Measurements from ENCODE around the gene GRB10.

The GRB10 gene

DNA sequence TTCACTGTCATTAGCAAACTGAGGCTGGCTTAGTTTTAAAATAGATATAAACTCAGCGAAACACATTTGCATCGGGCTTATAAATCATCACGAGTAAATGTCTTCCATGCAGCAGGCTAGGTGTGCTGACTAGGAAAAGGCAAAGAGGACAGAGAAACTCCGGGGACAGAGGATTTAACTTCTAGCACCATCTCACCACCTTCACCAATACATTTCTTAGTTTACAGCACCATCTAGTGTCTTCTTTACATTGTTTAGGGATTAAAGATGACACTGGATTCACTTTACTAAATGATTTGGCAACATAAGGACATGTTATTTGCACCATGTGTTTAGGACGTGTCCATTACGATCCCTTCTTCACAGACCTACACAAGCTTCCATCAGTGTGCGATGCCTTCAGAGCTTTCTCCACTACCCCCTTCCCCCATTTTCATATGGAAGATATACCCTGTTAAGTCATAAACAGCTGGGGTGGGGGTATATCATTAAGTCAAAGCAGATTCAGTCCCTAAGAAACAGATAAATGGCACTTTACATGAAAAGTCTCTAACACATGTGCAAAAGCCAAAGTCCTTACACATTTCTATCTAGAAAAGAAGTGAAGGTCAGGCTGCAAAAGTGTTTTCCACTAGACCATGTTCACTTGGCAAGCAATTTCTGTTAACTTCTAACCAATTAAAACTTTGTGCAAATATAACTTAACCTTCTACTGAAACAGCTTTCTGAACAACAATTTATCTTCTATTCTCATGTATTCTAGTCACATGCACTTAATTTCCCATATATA lies 103.3 kb downstream of the GRB10 start:
- no peak overlapping the region for H3K27ac ChIP-seq

GRCh38 chr7:50678586-50678985 lies 104.1 kb downstream of the GRB10 start:
- no peak overlapping the region for H3K4me3 ChIP-seq
- no peak overlapping the region for H3K27ac ChIP-seq

More for the DNA sequence above, 103.3 kb downstream of the GRB10 start:
- no peak overlapping the region for H3K4me3 ChIP-seq

DNA sequence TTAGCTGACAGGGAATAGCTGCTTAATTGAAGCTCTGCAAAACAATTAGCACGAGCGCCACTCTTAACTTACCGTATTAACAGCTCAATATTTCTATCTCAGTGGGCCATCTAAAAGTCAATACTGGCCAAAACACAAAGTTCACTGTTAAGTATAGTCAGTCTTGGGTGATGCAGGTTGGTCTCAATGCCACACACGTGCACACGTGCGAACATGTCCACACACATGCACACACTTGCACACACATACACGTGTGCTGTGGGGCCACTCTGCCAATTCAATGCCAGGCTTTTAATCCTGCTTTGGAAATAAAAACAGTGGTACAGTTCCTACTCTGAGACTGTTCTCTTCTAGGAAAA lies 105.1 kb downstream of the GRB10 start:
- H3K4me3 ChIP-seq, result no peak overlapping the region
- no peak overlapping the region for H3K27ac ChIP-seq

DNA sequence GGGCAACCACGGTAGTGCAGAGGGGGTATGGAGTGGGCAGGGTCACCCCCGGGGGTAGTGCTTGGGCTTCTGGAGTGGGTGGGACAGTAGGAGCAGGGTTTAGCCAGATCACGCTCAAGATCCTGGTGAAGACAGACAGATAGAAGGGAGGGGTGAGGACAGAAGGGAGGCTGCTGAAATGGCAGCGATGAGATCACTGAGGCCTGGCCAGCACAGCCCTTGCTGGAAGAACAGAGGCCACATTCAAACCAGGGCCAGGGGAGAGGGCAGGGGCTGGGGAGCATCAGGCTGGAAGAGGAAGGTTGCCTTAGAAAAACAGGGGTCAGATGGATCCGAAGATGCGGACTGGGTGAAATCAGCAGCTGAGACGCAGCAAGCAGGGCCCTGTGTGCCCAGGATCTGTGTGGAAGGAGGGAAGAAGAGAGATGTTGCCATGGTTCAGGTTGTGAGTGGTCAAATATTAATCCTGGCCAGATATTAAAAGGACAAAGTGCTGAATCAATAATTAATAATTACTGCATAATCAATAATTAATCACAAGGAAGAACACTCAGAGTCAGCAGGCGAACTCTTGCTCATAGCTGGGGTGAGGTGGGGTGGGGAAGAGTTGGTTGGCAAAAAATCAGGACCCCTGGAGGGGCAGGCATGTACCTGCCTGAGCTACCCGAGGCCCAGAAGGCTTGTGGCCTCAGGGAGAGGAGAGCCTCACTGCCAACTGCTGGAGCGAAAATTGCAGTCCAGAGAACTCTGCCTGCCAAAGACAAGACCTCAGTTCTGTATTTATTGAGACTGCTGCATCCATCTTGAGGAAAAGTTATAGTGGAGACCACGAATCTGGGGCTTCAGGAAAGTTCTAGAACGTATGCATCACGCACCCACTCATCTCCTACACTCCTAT lies 105.7 kb downstream of the GRB10 start:
- peak overlapping the region in 3 of 21 experiments; percentile 1 to 44 (median 40) for H3K27ac ChIP-seq
- H3K4me3 ChIP-seq, result no peak overlapping the region

GRCh38 chr7:50676079-50676478 lies 106.6 kb downstream of the GRB10 start:
- H3K4me3 ChIP-seq, result no peak overlapping the region
- H3K27ac ChIP-seq, result no peak overlapping the region

DNA sequence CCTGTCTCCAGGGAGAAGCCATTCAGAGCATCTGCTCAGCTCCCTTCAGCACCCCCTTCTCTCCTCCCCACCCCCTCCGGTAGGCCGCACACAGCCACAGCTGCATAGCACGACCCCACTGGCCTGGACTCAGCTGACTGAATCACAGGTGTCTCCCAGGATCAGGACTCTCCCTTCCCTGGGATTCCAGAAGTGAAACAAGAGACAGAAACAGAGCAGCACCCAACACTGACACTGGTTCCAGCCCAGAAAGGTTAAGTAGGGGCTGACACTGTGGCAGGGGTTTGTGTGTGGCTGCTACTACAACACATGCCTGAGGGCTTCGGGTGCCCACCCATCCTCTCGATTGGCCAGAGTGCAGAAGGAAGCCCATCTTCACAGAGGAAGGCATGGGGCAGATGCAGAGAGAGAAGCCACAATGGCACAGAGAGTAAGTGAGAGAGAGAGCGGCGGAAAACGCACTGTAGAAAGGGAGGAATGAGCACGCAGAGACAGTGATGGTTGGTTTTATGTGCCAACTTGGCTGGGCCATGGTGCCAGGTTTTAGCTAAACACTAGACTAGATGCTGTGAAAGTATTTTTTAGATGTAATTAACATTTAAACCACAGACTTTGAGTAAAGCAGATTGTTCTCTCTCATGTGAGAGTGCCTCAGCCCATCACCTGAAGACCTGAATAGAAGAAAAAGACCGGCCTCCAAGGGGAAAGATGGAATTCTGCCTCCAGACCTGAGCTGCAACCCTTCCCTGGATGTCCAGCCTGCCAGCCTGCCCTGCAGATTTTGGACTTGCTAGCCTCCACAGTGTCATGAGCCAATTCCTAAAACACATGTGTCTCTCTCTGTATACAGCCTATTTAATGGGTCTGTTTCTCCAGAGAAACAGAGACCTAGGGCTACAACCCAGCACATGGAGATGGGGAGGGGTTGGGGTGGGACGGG lies 107.5 kb downstream of the GRB10 start:
- no peak overlapping the region for H3K27ac ChIP-seq
- no peak overlapping the region for H3K4me3 ChIP-seq

DNA sequence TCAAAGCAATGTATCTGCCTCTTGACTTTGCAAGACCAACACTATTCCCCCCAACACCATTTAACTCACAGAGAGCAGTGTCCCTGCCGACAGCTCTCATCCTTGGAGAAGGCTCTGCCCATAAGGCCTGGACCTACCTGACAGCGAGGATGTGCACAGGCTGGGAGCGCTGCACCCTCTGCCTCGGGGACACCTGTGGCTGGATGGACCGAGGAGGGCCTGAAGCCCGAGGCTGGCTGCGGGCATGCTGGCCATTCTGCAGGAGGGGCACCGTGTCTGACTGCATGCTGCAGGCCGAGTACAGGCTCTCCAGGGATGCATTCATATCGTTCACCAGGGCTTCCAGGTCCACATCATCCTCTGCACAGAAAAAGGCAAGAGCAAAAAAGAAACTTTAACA lies 108.4 kb downstream of the GRB10 start:
- Histone ChIP-seq H3K4me3 (no peak overlapping the region), H3K27ac (no peak overlapping the region)

DNA sequence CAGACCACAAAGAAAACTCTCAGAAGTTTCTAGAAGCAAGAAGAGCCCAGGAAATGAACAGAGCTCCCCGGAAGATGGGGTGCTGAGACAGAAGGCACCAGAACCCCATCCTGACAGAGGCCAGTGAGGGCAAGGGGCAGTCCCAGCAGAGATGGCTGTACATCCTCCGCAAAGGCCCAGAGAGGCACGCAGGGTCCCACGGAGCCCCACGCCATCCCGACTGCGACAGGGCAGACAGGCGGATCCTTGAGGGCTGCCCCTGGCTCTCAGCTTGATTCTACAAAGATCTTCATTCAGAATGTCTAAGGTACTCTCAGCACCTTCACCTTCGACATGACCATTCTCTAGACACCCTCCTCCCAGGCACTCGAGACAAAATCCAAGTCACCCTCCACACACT lies 109.6 kb downstream of the GRB10 start:
- no peak overlapping the region for H3K4me3 ChIP-seq
- no peak overlapping the region for H3K27ac ChIP-seq

DNA sequence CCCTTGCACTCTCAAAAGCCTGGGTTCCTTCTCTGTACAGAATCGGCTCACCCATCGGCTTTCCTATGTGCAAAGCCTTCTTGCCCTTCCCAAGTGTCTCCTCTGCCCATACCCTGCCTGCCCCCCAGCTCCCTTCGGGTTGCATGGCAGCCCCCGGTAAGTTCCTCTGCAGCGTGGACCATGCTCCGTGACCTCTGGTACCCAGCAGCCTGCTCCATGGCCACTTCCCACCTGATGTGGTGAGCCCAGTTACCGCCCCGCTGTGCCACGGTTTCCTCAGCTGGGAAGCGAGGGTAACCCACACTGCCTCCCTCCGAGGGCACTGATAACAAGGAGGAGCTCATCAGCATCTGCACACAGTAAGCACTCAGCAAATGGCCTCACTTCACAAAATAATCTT lies 110.7 kb downstream of the GRB10 start:
- H3K27ac ChIP-seq, result no peak overlapping the region
- no peak overlapping the region for H3K4me3 ChIP-seq

GRCh38 chr7:50671386-50671785 lies 111.3 kb downstream of the GRB10 start:
- Histone ChIP-seq H3K4me3 (no peak overlapping the region), H3K27ac (no peak overlapping the region)

- H3K4me3 ChIP-seq, result no peak overlapping the region
- H3K27ac ChIP-seq, result no peak overlapping the region
Observed at GRCh38 chr7:50669890-50670289, 112.8 kb downstream of the GRB10 start.

- Histone ChIP-seq H3K27ac (peak overlapping the region in 3 of 21 experiments; percentile 15 to 65 (median 22)), H3K4me3 (no peak overlapping the region)
Observed at GRCh38 chr7:50667789-50668226, 114.9 kb downstream of the GRB10 start.

GRCh38 chr7:50667338-50667737 lies 115.4 kb downstream of the GRB10 start:
- H3K27ac ChIP-seq, result peak overlapping the region in 4 of 21 experiments; percentile 9 to 65 (median 32)
- H3K4me3 ChIP-seq, result no peak overlapping the region

GRCh38 chr7:50666124-50666496 lies 116.6 kb downstream of the GRB10 start:
- Histone ChIP-seq H3K27ac (no peak overlapping the region), H3K4me3 (no peak overlapping the region)

DNA sequence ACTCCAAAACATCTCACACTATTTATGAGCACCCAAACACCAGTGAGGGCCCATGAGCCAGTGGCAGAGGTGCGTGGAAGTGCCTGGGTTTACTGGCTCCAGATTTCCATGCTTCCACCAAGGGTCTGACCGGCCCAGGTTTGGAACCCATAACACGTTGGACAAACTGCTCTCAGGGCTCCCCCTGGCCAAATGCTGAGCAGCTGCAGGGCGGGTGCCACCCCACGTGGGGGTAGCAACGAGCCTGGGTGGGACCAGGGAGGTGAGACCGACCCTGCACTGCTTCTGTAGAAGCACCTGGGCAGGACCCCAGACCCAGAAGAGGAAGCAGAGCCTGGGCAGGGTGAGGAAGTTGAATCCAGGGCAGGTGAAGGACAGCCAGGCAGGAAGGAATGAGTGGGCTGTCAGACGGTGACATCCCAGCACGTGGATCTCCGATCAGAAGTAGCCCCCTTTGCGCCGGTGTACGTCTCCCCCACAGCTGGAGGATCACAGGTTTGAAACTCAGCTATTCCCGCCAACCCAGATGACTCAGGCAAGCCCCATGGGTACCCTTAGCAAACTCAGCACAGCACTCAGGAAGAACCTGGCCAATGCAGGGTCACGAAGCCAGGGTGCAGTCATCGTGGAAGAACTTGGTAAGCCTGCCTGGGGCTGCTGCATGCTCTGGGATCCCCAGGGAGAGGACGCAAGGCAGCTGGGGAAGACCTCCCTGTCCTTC lies 117.1 kb downstream of the GRB10 start:
- Histone ChIP-seq H3K27ac (peak overlapping the region in 1 of 21 experiments; percentile 5), H3K4me3 (no peak overlapping the region)

DNA sequence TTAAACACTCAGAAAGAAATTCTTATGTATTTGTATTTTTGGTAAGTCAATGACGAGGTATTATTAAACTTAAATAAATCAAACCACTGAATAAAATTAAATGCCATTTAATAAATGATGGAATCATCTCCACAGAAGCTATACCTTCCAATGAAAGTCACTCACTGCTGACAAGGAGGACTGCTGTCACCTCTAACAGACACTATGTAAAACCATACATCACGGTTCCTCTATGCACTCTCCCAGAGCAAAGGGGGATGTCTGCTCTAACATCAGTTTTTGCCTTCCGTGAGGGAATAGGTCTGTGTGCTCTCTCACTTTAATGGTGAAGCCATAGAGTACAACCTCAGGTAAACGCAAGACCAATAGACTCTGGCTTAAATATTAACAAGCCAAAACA lies 117.8 kb downstream of the GRB10 start:
- H3K27ac ChIP-seq, result peak overlapping the region in 4 of 21 experiments; percentile 5 to 85 (median 45)
- no peak overlapping the region for H3K4me3 ChIP-seq

DNA sequence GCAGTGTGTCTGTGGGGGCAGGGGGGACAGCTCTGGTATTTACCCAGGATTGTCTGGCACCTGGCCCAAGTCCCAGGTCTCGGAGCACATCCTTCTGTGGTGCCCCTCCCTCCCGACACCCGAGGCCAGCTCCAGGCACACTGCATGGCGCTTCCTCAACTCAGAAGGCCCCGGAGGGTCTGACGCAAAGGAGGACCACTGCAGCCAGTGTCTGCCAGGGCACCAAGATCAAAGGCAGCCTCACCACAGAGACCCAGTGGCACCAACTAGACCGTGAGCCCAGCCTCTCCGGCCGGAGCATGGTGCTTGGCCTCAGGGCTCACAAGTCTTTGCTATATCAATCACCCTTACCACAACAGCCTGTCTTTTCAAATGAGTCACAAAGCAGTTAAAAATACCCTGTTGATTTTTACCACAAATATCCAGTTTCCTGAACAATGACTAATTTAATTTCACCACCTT lies 118.2 kb downstream of the GRB10 start:
- Histone ChIP-seq H3K4me3 (no peak overlapping the region), H3K27ac (peak overlapping the region in 5 of 21 experiments; percentile 8 to 85 (median 32))

DNA sequence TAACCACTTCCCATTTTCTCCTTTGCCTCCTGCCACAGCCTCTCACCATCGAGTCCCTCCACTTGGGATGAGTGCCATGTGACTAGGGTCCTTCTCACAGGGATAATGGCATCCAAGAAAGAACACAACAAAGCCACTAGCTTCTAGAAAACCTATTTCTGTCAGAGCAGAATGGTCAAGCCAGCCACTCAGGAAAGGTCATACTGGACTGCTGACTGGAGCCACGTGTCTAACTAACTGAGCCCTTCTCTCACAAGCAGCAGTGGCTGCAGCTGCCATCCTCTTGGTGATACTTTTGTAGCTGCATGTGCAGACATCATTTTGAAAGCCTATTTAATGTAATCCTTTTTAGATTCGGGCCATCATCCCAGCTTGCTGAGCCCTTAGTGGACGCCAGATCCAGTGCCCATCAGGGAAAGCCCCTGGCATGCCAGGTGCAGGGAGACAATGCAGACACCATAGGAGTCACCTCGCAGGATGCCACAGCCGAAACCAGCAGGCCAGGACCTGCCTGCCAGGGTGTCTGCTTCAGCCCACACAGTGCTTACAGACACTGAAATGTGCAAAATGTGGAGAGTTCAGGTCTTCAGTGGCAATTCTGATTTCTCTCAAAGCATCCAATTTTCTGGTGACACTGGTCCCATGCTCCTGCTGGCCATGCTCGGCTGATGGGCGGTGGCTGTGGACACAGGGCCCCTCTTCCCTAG lies 119.1 kb downstream of the GRB10 start:
- Histone ChIP-seq H3K4me3 (no peak overlapping the region), H3K27ac (peak overlapping the region in 3 of 21 experiments; percentile 32 to 85 (median 59))

All from skin epidermis (tissue), 12 donors.